Measurements from ENCODE around the gene TEX48. TPM values are rescaled to one million over a fixed set of nuclear protein-coding genes. Genes with fewer than 3 reads are reported as not detected.

TEX48 gene
- total RNA-seq, 2 experiments from 2014 or later, result 0.70 to 0.80 TPM

DNA sequence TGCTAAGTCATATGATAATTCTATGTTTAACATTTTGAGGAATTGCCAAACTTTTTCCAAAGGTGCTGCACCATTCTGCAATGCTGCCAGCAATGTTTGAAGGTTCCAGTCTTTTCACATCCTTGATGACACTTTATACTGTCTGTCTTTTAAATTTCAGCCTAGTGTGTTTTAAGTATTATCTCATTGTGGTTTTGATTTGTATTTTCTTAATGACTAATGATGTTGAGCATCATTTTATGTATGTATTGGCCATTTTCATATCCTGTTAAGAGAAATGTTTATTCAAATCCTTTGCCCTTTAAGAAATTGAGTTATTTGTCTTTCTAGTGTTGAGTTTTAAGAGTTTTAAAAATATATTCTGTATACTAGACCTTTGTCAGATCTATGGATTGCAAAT is 5.0 kb upstream of the TEX48 start:
- Mint-ChIP-seq H3K4me3 (peak overlapping the region; percentile 25), H3K27me3 (no peaks in the 10 kb centered on the region), H3K27ac (peak overlapping the region; percentile 99), H3K9me3 (peaks cover 21% of the 10 kb centered on the region), H3K36me3 (peaks cover 48% of the 10 kb centered on the region), H3K4me1 (peaks cover 65% of the 10 kb centered on the region)
- no peak for DNase-seq

DNA sequence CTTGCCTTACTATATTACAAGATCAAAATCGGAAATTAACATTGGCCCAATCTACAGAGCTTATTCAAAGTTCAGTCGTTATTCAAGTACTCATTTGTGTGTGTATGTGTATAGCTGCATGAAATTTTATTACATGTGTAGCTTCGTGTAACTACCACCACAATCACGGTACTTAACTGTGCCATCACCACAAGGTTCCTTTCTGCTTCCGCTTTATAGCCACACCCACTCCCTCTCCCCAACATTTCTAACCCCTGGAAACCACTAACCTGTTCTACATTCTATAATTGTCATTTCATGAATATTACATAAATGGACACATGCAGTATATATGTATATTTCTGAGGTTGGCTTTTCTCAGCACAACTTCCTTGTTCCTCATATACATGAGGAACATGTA is 4.0 kb upstream of the TEX48 start:
- Mint-ChIP-seq H3K27me3 (no peaks in the 10 kb centered on the region), H3K9me3 (peaks cover 21% of the 10 kb centered on the region), H3K36me3 (peaks cover 48% of the 10 kb centered on the region), H3K27ac (peak overlapping the region; percentile 99), H3K4me3 (peak overlapping the region; percentile 3), H3K4me1 (peaks cover 62% of the 10 kb centered on the region)
- no peak for DNase-seq

DNA sequence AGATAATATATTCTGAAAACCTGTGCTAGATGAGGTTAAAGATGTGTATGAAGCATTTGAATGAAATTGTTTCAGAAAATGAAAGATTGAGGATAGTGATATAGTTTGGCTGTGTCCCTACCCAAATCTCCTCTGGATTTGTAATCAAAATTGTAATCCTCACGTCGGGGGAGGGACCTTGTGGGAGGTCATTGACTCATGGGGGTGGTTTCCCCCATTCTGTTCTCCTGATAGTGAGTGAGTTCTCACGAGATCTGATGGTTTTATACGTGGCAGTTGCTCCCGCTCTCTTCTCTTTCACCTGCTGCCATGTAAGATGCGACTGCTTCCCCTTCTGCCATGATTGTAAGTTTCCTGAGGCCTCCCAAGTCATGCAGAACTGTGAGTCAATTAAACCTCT is 2.0 kb upstream of the TEX48 start:
- Mint-ChIP-seq H3K9me3 (peaks cover 18% of the 10 kb centered on the region), H3K4me1 (peaks cover 60% of the 10 kb centered on the region), H3K4me3 (no peak overlapping the region), H3K27ac (peak overlapping the region; percentile 57), H3K27me3 (no peaks in the 10 kb centered on the region), H3K36me3 (peaks cover 41% of the 10 kb centered on the region)
- DNase-seq, result no peak

DNA sequence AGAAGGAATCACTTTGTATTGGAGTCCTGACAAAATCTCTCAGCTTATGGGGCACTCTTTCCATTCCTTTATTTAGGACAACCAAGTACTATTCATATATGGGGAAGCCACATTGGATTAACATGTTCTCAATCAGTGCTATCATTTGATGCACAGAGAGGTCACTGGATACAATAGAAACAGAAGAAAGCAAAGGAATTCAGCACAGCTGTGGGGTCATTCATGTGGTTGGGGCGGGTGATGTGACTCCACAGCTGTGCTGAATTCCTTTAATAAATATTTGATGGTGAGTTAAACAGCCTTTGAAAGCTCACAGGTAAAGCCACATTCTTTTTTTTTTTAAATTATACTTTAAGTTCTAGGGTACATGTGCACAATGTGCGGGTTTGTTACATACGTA is 854 bp upstream of the TEX48 start:
- peaks cover 9% of the 10 kb centered on the region for H3K9me3 Mint-ChIP-seq

DNA sequence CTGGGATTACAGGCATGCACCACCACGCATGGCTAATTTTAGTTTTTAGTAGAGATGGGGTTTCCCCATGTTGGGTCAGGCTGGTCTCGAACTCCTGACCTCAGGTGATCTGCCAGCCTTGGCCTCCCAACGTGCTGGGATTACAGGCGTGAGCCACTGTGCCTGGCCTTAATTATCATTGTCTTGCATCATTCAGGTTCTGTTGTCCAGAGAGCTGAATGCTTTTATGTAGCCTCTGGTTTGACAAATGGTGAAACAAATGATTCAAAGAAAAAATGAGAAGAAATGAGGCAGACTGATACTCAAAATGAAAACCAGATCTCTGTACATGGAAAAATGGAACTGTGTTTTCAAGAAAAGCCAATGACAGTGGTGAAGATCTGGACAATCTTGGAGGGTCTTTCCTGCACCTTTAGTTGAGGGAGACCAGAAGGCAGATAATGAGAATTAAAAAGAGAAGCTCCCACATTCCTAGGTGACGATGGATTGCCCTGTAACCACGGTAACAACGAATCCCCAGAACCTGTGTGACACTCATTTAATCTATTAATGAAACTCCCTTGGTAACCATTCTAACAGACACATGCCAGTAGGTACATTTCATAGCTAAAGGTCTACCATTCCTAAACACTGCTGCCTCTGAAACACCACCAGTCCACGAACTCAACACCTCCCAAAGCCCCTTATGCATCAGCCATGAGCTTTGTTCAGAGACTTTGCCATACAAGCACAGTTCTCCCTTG is 1.6 kb downstream of the TEX48 start:
- Mint-ChIP-seq H3K27ac (peak overlapping the region; percentile 46), H3K36me3 (peaks cover 7% of the 10 kb centered on the region), H3K4me3 (no peak overlapping the region), H3K4me1 (peaks cover 46% of the 10 kb centered on the region), H3K27me3 (peaks cover 13% of the 10 kb centered on the region), H3K9me3 (peaks cover 6% of the 10 kb centered on the region)
- DNase-seq, result no peak

More for the DNA sequence above, 854 bp upstream of the TEX48 start:
- H3K36me3 Mint-ChIP-seq, result peaks cover 29% of the 10 kb centered on the region
- H3K27me3 Mint-ChIP-seq, result peaks cover 6% of the 10 kb centered on the region
- no peak for DNase-seq
- peaks cover 58% of the 10 kb centered on the region for H3K4me1 Mint-ChIP-seq
- H3K4me3 Mint-ChIP-seq, result no peak overlapping the region
- peak overlapping the region; percentile 31 for H3K27ac Mint-ChIP-seq

DNA sequence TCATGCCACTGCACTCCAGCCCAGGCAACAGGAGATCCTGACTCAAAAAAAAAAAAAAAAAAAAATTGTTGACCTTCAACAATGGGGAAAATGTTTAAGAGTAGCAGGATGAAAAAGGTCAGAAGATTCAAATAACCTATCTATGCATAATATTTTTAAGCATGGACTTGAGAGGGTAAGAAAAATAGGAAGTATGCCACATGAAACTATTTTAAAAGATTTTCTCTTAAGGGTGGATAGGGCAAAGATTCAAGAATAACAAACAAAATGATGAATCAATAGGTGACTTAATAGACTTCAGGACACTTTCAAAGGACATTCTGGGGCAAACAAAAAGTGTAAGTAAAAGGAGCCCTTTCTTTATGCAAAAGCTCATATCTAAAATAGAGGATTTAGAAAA is 3.2 kb downstream of the TEX48 start:
- no peak for DNase-seq
- Mint-ChIP-seq H3K4me1 (peaks cover 49% of the 10 kb centered on the region), H3K27ac (peak overlapping the region; percentile 26), H3K27me3 (peaks cover 16% of the 10 kb centered on the region), H3K4me3 (no peak overlapping the region), H3K9me3 (no peaks in the 10 kb centered on the region), H3K36me3 (no peaks in the 10 kb centered on the region)

DNA sequence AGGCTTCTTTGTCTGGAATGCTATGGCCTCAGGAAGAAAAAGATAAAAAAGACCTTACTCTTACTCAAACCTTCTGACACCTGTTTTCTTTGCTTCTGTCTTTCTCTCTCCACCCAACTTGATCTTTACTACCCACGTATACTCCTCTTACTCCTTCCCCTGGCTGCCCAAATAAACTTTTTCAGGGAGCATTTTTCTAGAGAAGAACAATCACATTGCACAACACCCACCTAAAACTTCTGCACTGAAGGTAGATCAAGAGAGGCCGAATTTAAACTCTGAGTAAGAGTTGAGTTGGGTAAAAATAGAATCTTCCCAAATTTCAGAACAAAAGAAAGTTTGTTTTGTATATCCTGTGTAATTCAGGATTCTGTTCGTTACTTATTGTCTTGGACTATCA is 3.9 kb downstream of the TEX48 start:
- H3K27me3 Mint-ChIP-seq, result peaks cover 16% of the 10 kb centered on the region
- peak overlapping the region; percentile 72 for H3K27ac Mint-ChIP-seq
- H3K9me3 Mint-ChIP-seq, result no peaks in the 10 kb centered on the region
- no peak for DNase-seq
- H3K4me1 Mint-ChIP-seq, result peaks cover 49% of the 10 kb centered on the region
- no peaks in the 10 kb centered on the region for H3K36me3 Mint-ChIP-seq
- no peak overlapping the region for H3K4me3 Mint-ChIP-seq

DNA sequence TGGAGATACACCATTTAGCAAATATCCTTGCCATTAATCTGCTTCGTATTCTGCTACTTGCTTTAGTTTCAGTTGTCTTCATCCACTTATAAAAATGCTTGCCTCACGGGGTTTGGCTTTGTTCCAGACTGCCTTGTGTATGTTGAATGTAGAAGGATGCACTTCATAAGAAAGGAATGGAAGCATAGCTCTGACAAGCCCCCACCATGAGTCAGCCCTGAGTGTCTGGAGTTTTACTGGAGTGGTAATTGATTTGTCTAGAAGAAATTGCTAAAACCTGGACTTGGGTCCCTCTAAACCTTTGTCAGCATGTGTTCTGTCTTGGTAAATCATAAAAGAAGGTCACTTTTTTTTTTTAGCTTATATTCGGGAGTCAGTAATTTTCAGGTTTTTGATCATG is 4.6 kb downstream of the TEX48 start:
- no peak for DNase-seq
- peaks cover 49% of the 10 kb centered on the region for H3K4me1 Mint-ChIP-seq

DNA sequence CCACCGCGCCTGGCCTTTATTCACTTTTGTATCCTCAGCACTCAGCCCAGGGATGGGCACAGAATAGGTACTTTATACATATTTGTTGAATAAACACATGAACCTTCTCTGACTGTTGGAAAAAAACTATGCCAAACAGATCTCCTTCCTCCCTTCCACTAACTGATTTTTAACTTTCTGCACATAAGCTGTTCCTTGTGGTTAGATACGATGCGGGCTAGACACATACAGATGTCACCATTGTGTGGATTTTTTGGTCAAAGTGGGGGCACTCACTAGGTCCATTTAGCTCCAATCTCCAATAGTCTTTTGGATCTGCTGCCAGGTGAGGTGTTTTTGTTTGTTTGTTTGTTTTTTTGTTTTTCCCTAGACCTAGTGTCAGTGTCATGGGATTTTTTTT is 5.1 kb downstream of the TEX48 start:
- DNase-seq, result no peak
- Mint-ChIP-seq H3K36me3 (no peaks in the 10 kb centered on the region), H3K27ac (no peak overlapping the region), H3K27me3 (peaks cover 23% of the 10 kb centered on the region), H3K9me3 (no peaks in the 10 kb centered on the region), H3K4me1 (peaks cover 47% of the 10 kb centered on the region), H3K4me3 (no peak overlapping the region)

More for the DNA sequence above, 4.6 kb downstream of the TEX48 start:
- Mint-ChIP-seq H3K36me3 (no peaks in the 10 kb centered on the region), H3K27ac (no peak overlapping the region), H3K4me3 (no peak overlapping the region), H3K9me3 (no peaks in the 10 kb centered on the region), H3K27me3 (peaks cover 19% of the 10 kb centered on the region)

DNA sequence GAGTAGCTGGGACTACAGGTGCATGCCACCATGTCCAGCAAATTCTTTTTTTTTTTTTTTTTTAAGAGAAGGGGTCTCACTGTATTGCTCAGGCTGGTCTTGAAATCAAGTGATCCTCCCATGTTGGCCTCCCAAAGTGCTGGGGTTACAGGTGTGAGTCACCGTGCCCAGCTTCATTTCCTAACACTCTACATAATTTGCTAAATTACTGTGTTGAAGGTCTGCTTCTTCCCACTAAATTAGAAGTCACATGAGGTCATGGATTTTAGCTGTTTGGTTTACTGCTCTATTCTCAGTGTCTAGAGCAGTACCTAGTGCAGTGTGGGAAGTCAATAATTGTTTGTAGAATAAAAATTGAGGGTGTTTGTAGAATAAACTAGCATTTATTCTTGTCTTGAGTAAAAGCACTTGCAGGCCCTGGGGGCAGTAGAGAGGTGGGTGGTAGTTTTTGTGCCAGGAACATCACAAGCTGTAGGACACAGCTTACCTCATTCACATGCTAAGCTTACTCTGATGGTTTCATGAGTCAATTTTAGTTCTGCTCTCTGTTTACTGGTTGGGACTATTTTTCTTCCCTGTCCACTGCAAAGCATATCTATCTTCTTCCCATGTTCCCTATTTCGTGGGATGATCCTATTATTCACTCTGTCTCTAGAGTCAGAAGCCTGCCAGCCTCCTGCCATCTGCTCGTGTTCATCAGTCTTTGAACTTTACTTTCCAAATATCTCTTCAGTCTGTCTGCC is 7.0 kb downstream of the TEX48 start:
- Mint-ChIP-seq H3K36me3 (no peaks in the 10 kb centered on the region), H3K4me1 (peaks cover 34% of the 10 kb centered on the region), H3K9me3 (peaks cover 4% of the 10 kb centered on the region), H3K27me3 (peaks cover 27% of the 10 kb centered on the region), H3K4me3 (no peak overlapping the region), H3K27ac (no peak overlapping the region)
- DNase-seq, result no peak

DNA sequence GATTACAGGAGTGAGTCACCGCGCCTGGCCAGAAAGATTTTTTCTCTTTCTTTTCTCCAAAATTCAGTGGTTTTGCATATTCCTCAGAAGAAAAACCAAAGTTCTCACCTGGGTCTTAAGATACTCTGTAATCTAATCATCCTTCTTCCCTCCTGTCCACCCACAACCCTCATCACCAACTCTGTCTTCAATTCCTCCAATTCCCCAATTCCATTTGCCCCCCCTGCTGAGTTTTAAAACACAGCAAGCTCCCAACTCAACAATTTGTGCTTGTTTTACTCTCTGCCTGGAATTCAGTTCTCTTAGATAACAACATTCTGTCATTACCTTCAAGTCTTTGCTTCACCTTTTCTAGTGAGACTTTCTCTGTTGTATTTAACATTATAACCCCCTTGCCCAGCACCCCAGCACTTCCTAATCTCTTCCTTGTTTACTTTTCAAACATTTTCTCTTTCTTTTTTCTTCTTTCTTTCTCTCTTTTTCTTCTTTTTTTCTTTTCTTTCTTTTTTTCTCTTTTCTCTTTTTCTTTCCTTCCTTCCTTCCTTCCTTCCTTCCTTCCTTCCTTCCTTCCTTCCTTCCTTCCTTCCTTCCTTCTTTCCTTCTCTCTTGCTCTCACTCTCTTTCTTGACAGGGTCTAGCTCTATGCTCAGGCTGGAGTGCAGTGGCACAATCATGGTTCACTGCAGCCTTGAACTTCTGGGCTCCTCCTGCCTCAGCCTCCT is 7.8 kb downstream of the TEX48 start:
- DNase-seq, result no peak
- Mint-ChIP-seq H3K27ac (no peak overlapping the region), H3K36me3 (no peaks in the 10 kb centered on the region), H3K9me3 (peaks cover 4% of the 10 kb centered on the region), H3K4me1 (peaks cover 28% of the 10 kb centered on the region), H3K4me3 (no peak overlapping the region), H3K27me3 (peaks cover 27% of the 10 kb centered on the region)

DNA sequence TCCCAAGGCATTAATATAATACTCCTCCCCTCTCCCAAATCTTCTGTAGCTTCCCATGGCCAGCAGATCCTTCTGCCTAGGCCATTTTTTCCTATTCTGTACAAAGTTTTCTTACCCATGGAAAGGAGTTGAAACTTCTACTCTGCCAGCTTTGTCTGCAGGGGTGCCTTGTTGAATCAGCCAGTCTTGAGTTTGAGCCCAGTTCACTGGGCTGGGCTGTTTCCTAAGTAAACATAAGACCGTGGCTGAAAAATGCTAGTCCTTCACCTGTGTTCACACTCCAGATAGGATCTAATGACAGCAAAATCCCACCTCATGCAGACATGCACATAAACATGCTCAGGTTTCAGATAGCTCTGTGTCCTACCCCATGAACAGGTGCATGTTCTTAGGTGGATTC is 10.4 kb downstream of the TEX48 start:
- DNase-seq, result no peak
- Mint-ChIP-seq H3K4me1 (peaks cover 16% of the 10 kb centered on the region), H3K27me3 (peaks cover 18% of the 10 kb centered on the region), H3K27ac (no peak overlapping the region), H3K9me3 (peaks cover 4% of the 10 kb centered on the region), H3K36me3 (no peaks in the 10 kb centered on the region), H3K4me3 (no peak overlapping the region)

DNA sequence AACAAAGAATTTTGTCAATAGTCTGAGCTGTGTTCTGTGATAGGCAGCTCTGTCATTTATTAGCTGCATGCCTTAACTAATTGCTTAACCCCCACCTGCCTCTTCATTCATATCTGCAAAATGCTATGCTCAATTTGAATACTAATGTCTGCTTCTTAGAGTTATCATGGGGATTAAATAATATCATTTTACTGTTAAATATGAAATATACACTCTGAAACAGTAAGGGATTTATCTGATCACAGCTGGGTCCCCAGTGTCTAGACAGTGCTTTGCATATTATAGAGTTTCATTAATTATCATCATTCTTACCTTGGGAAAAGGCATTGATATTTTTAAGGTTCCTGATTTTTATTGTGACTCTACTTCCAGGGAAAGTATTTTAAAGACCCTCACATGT is 12.0 kb downstream of the TEX48 start:
- Mint-ChIP-seq H3K9me3 (peaks cover 4% of the 10 kb centered on the region), H3K36me3 (no peaks in the 10 kb centered on the region), H3K27me3 (peaks cover 14% of the 10 kb centered on the region), H3K4me1 (peaks cover 15% of the 10 kb centered on the region), H3K4me3 (no peak overlapping the region), H3K27ac (no peak overlapping the region)
- no peak for DNase-seq

DNA sequence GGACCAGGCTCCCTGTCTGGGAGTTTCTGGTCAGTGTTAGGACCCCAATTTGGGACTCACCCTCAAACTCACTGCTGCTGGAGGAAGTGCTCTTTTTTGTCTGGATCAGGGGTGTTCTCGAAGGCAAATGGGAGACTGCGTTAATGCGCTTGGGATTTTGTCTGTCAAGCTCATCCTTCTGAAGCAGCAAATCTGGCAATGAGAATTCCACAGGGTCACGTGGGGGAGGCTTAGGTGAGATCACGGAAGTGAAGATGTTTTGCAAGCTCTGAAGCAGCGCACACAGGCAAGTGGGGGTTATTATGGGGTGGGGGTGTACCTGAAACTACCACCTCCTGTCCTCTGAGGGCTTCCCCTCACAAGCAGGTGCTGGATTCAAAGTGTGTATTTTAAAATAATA is 13.8 kb downstream of the TEX48 start:
- H3K27ac Mint-ChIP-seq, result no peak overlapping the region
- H3K4me3 Mint-ChIP-seq, result no peak overlapping the region
- no peaks in the 10 kb centered on the region for H3K36me3 Mint-ChIP-seq
- peaks cover 4% of the 10 kb centered on the region for H3K9me3 Mint-ChIP-seq
- peaks cover 18% of the 10 kb centered on the region for H3K27me3 Mint-ChIP-seq
- no peak for DNase-seq
- H3K4me1 Mint-ChIP-seq, result peaks cover 10% of the 10 kb centered on the region

DNA sequence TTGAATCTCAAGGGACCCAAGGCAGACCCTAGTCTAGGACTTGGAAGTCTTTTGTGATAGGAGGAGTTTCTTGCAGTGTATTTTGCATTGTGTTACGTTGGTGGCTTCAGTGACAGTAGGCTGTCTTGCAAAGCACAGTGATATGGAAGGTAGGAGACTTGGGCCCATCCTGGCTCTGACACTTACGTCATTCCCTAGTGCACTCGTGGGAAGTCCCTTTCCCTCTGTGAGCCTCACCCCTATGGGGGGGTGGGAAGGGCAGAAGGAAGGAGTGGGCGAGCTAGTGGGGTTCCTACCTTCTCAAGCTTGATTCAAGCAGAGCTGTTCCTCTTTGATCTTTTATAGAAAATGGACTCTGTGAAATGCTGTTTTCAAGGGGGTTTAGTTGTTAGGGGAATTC is 15.1 kb downstream of the TEX48 start:
- peaks cover 17% of the 10 kb centered on the region for H3K4me1 Mint-ChIP-seq
- no peaks in the 10 kb centered on the region for H3K36me3 Mint-ChIP-seq
- DNase-seq, result no peak
- H3K9me3 Mint-ChIP-seq, result peaks cover 4% of the 10 kb centered on the region
- H3K4me3 Mint-ChIP-seq, result no peak overlapping the region
- H3K27ac Mint-ChIP-seq, result no peak overlapping the region
- H3K27me3 Mint-ChIP-seq, result peaks cover 16% of the 10 kb centered on the region
